ENCODE results near the gene SP110.

Gene SP110

DNA sequence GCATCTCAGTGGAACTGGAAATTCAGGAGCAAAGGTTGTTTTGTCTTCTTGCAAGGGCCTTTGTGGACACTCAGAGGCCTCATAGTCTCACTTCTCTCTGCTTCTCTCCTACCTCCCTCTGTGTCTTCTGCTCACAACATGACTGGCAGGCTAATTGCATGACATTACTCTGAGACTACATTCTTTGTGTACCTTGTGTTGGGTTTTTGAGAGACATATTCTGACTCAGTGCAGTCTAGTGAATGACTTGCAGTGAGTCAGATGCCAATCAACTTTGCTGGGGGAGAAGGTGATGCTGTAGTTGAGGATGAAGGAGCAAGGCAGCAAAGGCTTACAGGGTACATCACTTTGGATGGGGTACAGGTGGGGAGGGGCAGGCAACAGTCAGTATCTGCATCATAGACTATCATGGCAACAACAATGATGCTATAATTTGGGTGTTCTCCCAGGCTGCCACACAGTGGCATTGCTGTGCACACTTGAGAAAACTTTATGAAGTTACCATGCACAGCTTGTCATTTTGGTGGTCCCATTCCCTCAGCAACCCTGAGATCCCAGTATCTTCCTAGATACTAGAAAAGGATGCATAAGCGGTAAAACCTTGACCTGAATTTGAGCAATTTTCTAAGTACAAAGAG lies 81.8 kb downstream of the SP110 start:
- DNase-seq (ENCODE audit: insufficient read length, low spot score) (no peak), FAIRE-seq (peak; percentile 70)
- no peak for TF ChIP-seq PAX5 (IDR thresholded peaks at IDR 0.05; ENCODE audit: insufficient read depth, low read length, severe bottlenecking)
- no peak for TF ChIP-seq SPI1 (IDR thresholded peaks at IDR 0.05; ENCODE audit: low read depth, low read length)
- no peak for TF ChIP-seq POLR2A (IDR thresholded peaks at IDR 0.05; ENCODE audit: low read depth, low read length)
- TF ChIP-seq TAF1 (IDR thresholded peaks at IDR 0.05; ENCODE audit: low read depth, low read length): no peak
- TF ChIP-seq POU2F2 (IDR thresholded peaks at IDR 0.05; ENCODE audit: low read depth, low read length): no peak

DNA sequence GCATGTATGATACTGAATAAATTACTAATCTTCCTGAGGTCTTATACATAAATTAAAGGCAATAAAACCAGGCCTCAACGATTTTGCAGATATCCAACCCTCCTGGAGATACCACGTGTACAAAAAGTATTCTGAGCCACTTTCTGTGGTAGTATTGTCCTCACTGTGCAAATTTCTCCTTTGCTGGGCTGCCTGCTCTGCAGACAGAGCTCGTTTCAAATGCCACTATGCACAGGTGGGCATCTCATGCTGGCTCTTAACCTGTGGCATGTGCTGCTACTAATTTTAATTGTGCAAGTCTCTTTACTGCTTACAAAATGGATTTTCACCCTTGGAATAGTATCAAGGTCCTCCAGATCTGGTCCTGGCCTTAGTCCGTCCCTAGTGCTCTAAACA lies 84.7 kb downstream of the SP110 start:
- FAIRE-seq (no peak), DNase-seq (ENCODE audit: insufficient read length, low spot score) (no peak)

DNA sequence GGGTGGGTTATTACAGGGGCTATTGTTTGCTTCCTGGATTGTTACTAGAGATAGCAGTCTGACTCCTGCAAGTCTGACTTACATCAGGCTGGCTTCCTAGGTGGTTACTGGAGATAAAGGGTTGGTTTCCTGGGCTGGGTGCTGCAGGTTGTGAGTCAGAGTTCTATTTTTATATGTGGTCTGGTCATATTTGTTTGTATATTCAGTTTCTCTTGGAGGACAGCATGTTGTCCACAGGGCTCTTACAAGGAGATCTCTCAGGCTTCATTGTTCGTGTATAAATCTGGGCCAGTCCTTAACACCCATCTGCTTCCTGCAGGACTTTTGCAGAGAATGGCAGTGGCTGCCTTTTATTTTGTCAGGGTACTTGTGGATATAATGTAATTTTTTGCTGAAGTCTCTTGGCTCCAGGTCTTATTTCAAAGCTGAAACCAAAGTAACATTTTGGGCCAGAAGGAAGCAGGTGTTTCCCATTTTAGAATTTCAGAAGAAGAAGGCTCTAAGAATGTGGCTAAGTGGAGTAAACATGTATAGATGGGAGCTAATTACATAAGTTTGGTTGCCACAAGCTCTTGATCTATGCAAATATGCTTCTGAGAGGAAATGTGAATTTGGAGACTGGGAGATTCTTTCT lies 85.2 kb downstream of the SP110 start:
- TF ChIP-seq POLR2AphosphoS5 (IDR thresholded peaks at IDR 0.05; ENCODE audit: low read depth, low read length): no peak
- TF ChIP-seq POLR2A (IDR thresholded peaks at IDR 0.05; ENCODE audit: low read depth, low read length): no peak
- TF ChIP-seq PAX5 (IDR thresholded peaks at IDR 0.05; ENCODE audit: insufficient read depth, low read length, severe bottlenecking): no peak
- no peak for TF ChIP-seq TAF1 (IDR thresholded peaks at IDR 0.05; ENCODE audit: low read depth, low read length)
- no peak for TF ChIP-seq SPI1 (IDR thresholded peaks at IDR 0.05; ENCODE audit: low read depth, low read length)
- peak; percentile 29; the same call in 1 of the 2 replicates for TF ChIP-seq POU2F2 (IDR thresholded peaks at IDR 0.05; ENCODE audit: low read depth, low read length)
- peak; percentile 20 for FAIRE-seq

More for the DNA sequence above, 84.7 kb downstream of the SP110 start:
- TF ChIP-seq POU2F2 (IDR thresholded peaks at IDR 0.05; ENCODE audit: low read depth, low read length): no peak
- no peak for TF ChIP-seq TAF1 (IDR thresholded peaks at IDR 0.05; ENCODE audit: low read depth, low read length)
- TF ChIP-seq POLR2A (IDR thresholded peaks at IDR 0.05; ENCODE audit: low read depth, low read length): no peak
- no peak for TF ChIP-seq PAX5 (IDR thresholded peaks at IDR 0.05; ENCODE audit: insufficient read depth, low read length, severe bottlenecking)

DNA sequence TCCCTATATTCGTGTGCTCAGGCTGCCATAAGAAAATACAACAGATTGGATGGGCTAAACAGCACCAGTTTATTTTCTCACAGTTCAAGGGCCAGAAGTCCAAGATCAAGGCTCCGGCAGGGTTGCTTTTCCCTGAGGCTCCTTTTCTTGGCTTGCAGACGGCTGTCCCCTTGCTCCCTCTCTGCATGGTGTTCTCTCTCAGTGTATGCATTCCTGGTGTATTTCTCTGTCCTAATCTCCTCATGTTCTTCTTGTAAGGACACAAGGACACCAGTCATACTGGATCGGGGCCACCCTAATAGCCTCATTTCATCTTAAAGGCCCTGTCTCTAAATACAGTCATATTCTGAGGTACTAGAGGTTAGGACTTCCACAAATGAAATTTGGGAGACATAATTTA lies 88.4 kb downstream of the SP110 start:
- DNase-seq (ENCODE audit: insufficient read length, low spot score) (no peak), FAIRE-seq (no peak)
- TF ChIP-seq POU2F2 (IDR thresholded peaks at IDR 0.05; ENCODE audit: low read depth, low read length) (no peak), SPI1 (IDR thresholded peaks at IDR 0.05; ENCODE audit: low read depth, low read length) (no peak)

More for the DNA sequence above, 85.2 kb downstream of the SP110 start:
- no peak for DNase-seq (ENCODE audit: insufficient read length, low spot score)

DNA sequence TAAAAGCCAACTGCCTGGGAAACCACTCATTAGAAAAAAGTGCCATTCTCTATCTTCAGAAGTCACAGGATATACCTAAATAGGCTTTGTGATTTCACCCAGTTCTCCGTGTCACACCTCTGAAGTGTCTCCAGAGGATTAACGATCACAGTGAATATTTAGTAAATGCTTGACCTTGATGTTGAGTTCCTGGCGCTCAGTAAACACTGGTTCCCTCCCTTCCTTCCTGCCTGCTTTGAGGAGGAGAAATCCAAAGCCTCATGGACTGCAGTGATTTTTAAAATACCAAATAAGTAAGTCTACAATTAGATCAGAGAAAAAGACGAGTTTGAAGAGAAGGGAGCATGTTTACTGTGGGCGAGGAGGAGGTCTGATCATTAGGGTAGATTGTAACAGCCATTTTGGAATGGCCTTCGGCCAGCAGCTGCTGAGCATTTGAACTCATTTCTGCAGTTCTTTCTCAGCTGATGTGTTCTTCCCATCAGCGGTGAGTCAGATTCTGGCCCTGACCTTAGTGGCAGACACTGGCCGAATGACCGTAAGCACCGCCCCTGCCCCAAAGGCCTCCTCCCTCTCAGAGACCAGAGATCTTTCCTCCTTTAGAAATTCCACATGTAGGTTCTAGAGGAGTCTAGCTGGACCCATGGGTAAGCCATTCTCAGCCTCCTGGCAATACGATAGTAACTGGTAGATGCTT lies 89.0 kb downstream of the SP110 start:
- FAIRE-seq (no peak), DNase-seq (ENCODE audit: insufficient read length, low spot score) (no peak)
- no peak for TF ChIP-seq SPI1 (IDR thresholded peaks at IDR 0.05; ENCODE audit: low read depth, low read length)
- no peak for TF ChIP-seq POLR2AphosphoS5 (IDR thresholded peaks at IDR 0.05; ENCODE audit: low read depth, low read length)
- TF ChIP-seq TAF1 (IDR thresholded peaks at IDR 0.05; ENCODE audit: low read depth, low read length): no peak
- no peak for TF ChIP-seq POU2F2 (IDR thresholded peaks at IDR 0.05; ENCODE audit: low read depth, low read length)
- TF ChIP-seq PAX5 (IDR thresholded peaks at IDR 0.05; ENCODE audit: insufficient read depth, low read length, severe bottlenecking): no peak
- TF ChIP-seq POLR2A (IDR thresholded peaks at IDR 0.05; ENCODE audit: low read depth, low read length): no peak

DNA sequence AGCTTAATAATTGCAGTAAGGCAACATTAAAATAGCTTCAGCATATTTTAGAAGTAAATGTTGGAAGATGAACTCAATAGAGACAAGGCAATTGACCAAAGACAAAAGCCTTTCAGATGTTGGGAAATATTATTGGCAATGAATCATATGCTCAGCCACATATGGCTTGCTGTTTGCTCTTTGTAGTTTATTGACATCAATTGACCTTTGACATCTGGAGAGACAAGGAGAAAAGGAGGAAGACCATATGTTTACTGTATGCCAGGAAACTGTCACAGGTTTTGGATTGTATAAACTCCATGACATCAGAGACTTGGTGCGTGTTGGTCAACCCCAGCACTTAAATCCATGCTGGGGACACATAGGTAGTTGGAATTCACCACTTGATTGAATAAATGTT lies 90.4 kb downstream of the SP110 start:
- FAIRE-seq: no peak
- DNase-seq (ENCODE audit: insufficient read length, low spot score): no peak
- TF ChIP-seq POLR2A (IDR thresholded peaks at IDR 0.05; ENCODE audit: low read depth, low read length): no peak

DNA sequence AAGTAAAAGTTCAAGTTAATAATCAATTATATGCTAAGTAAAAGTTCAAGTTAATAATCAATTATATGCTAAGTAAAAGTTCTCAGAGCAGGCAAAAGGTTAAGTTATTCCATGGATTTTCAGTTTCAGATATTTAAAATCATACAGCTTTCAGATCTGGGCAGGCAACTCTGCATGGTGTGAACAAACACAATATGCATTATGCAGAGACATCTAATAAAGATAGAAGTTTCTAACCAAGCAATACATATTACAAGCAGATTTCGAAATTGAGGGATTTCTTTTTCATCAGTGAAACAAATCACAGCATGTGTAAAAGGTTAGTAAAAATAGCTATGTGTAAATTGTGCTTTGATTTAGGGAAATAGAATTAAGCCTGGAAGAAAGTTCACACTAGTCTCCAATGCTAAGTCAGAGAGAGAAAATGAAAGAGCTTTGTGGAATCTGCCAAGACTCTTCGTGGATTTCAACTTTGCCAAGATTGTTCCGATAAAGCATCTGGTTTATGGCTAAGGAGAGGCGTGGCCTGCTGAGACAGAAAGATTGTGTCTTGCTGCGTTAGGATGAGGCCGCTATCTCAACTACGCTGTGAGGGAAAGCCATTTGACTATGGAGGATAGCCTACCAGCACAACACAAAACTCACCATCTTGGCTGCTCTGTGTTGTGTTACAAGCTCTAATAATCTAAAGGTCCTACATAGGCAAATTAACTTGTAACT lies 91.0 kb downstream of the SP110 start:
- peak; percentile 9 for FAIRE-seq
- TF ChIP-seq PAX5 (IDR thresholded peaks at IDR 0.05; ENCODE audit: insufficient read depth, low read length, severe bottlenecking) (no peak), POLR2AphosphoS5 (IDR thresholded peaks at IDR 0.05; ENCODE audit: low read depth, low read length) (no peak), POU2F2 (IDR thresholded peaks at IDR 0.05; ENCODE audit: low read depth, low read length) (no peak), SPI1 (IDR thresholded peaks at IDR 0.05; ENCODE audit: low read depth, low read length) (no peak), POLR2A (IDR thresholded peaks at IDR 0.05; ENCODE audit: low read depth, low read length) (no peak), TAF1 (IDR thresholded peaks at IDR 0.05; ENCODE audit: low read depth, low read length) (no peak)
- no peak for DNase-seq (ENCODE audit: insufficient read length, low spot score)

DNA sequence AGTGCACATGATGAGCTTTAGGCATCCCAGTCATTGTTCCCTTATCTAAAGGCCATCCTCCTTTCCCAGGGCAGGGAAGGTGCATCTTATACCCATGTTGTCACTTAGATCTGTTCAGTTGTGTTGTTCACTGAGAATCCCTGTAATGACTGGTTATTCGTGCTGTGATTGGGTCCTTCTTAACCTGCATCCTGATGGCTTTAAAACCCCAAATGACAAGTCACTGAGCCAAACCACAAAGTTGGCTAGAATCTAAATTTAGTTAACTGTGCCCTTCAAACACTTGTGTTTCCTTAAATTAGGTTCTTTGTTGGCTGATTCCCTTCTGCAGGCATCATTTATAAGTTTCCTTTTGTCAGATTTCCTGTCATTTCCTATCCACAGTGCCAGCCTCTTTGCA lies 92.6 kb downstream of the SP110 start:
- no peak for TF ChIP-seq SPI1 (IDR thresholded peaks at IDR 0.05; ENCODE audit: low read depth, low read length)

DNA sequence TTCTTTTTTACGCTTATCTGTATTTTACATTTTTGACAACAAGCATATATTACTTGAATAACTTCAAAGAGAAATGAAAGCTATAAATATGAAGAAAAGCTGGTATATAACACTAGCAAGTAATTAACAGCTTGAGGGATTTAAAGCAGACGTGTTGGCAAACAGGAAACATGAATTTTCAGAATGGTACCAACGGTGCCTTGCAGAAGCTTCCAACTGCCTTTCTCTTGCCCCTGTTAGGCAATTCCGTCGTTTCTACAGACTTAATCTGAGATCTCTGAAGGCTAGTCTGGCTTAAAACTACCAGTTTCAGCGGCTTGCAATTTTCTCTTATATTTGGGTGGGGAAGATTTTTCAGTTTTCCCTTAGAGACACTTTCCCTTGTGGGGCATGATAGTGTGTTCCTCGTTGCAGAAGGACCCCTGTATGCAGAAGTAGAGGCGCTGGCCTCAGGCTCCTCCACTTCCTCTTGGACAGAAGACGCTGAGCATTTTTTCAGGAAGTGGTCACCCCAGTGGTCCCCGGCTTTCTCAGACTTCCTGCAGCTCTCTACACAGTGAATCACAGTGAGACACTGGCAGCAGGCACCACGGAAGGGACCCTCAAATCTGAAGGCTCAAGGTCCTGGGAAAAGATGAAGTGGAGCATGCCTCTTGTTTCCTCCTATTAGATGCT lies 94.9 kb downstream of the SP110 start:
- no peak for DNase-seq (ENCODE audit: insufficient read length, low spot score)
- TF ChIP-seq PAX5 (IDR thresholded peaks at IDR 0.05; ENCODE audit: insufficient read depth, low read length, severe bottlenecking) (no peak), POLR2A (IDR thresholded peaks at IDR 0.05; ENCODE audit: low read depth, low read length) (no peak), SPI1 (IDR thresholded peaks at IDR 0.05; ENCODE audit: low read depth, low read length) (peak; percentile 88)
- peak; percentile 20 for FAIRE-seq

More for the DNA sequence above, 92.6 kb downstream of the SP110 start:
- FAIRE-seq (no peak), DNase-seq (ENCODE audit: insufficient read length, low spot score) (no peak)
